ENCODE results near the gene CLDN5. TPM values are rescaled to one million over a fixed set of nuclear protein-coding genes. Genes with fewer than 3 reads are reported as not detected.

Gene CLDN5
- total and polyA plus RNA-seq, 2 of the 8 experiments (the other 6 are each of a cell fraction or from before 2014, with no cell fraction given), result 1.2 to 1.6 TPM

GRCh38 chr22:19499880-19500242 lies 24.3 kb downstream of the CLDN5 start:
- Histone ChIP-seq H2BK120ac (replicated peaks; ENCODE audit: low read depth, low read length) (no peak overlapping the region), H3K9me3 (ENCODE audit: insufficient read depth in 2 of 2, low read depth in 1 of 2, low read length in 1 of 2) (no peaks in the 10 kb centered on the region), H2AFZ (ENCODE audit: low read length) (no peak overlapping the region), H3K27ac (ENCODE audit: low read depth, low read length) (no peak overlapping the region), H3K4me3 (ENCODE audit: extremely low read depth in 1 of 4, insufficient read depth in 2 of 4, low read depth in 3 of 4, low read length in 4 of 4) (no peak overlapping the region), H2BK5ac (ENCODE audit: low read depth, low read length) (no peak overlapping the region), H3K9ac (replicated peaks in 1 of 4; ENCODE audit: extremely low read depth in 1 of 4, low read depth in 3 of 4, low read length in 3 of 4) (no peak overlapping the region), H3K23ac (ENCODE audit: insufficient read length) (no peak overlapping the region), H2BK15ac (ENCODE audit: low read length) (no peak overlapping the region), H3K14ac (ENCODE audit: insufficient read length) (no peak overlapping the region), H3K79me2 (ENCODE audit: control insufficient read depth in 1 of 2, insufficient read depth in 2 of 2, low read length in 2 of 2) (no peaks in the 10 kb centered on the region), H3K36me3 (ENCODE audit: control insufficient read depth in 2 of 4, insufficient read depth in 4 of 4, low read length in 3 of 4) (peaks cover 7 to 31% (median 16%) of the 10 kb centered on the region in 4 experiments; a peak in 7 of 8 replicates), H3K18ac (ENCODE audit: extremely low read depth, low read length) (no peak overlapping the region), H3K4me1 (replicated peaks in 1 of 4; ENCODE audit: control insufficient read depth in 3 of 4, insufficient read depth in 4 of 4, low read length in 3 of 4) (no peaks in the 10 kb centered on the region; a peak in 2 of 7 replicates), H3K4ac (replicated peaks; ENCODE audit: insufficient read length, low read depth, low read length) (no peak overlapping the region), H3K23me2 (ENCODE audit: low read depth, low read length) (no peaks in the 10 kb centered on the region), H2BK20ac (ENCODE audit: low read length) (no peak overlapping the region), H3K27me3 (replicated peaks in 1 of 4; ENCODE audit: control insufficient read depth in 3 of 4, extremely low read depth in 1 of 4, insufficient read depth in 3 of 4, low read length in 3 of 4) (no peaks in the 10 kb centered on the region), H3K4me2 (ENCODE audit: insufficient read depth in 1 of 2, low read depth in 2 of 2, low read length in 2 of 2) (no peak overlapping the region), H3K79me1 (ENCODE audit: low read depth, low read length) (no peaks in the 10 kb centered on the region), H3K56ac (replicated peaks; ENCODE audit: insufficient read length, low read depth, low read length) (no peak overlapping the region), H2AK5ac (ENCODE audit: low read depth, low read length) (no peak overlapping the region), H4K8ac (ENCODE audit: extremely low read depth, insufficient read depth, low read length) (no peak overlapping the region), H4K20me1 (replicated peaks in 1 of 2; ENCODE audit: control insufficient read depth in 1 of 2, insufficient read depth in 2 of 2, low read length in 2 of 2) (peaks cover 0 to 7% of the 10 kb centered on the region in 2 experiments), H4K91ac (replicated peaks; ENCODE audit: insufficient read length, low read length) (no peak overlapping the region), H2BK12ac (ENCODE audit: low read depth, low read length) (no peak overlapping the region), H4K5ac (ENCODE audit: insufficient read length, low read depth, low read length) (no peak overlapping the region)
- ChIA-PET CTCF (ENCODE audit: partially characterized antibody) (interaction anchor here (2.6 to 3.6 kb wide), 2 partner anchors 130 to 180 kb away, joined by 6 to 21 read pairs; no protein-coding TSS in a partner anchor), POLR2A (ENCODE audit: partially characterized antibody) (interaction anchor here (2.5 kb wide), 1 partner anchor 20 kb away, joined by 7 read pairs; the partner anchor contains the start of gene CDC45)
- WGBS, 2 experiments (ENCODE audit: extremely low coverage in 1 of 2, insufficient coverage in 1 of 2, insufficient read length in 1 of 2, insufficient replicate concordance in 2 of 2, low coverage in 1 of 2, low lambda C conversion rate in 2 of 2, missing lambda C conversion rate in 1 of 2), result 96% methylated on average over 4 of the region's 4 CpGs; no CpG with 5 or more reads in 1 of the 2 experiments
- no peak for FAIRE-seq
- no peak for DNase-seq (ENCODE audit: low read depth in 1 of 2, low spot score in 2 of 2)
- TF ChIP-seq HDAC6 (IDR thresholded peaks at IDR 0.05; ENCODE audit: low read depth, low read length), result no peak
- no peak for TF ChIP-seq YY1 (IDR thresholded peaks at IDR 0.05; ENCODE audit: low read depth, low read length)
- TF ChIP-seq POLR2A (IDR thresholded peaks at IDR 0.05; ENCODE audit: control extremely low read depth in 1 of 2, low read depth in 2 of 2, low read length in 2 of 2), result no peak
- no peak for TF ChIP-seq SIRT6 (IDR thresholded peaks at IDR 0.05; ENCODE audit: low read length)
- no peak for TF ChIP-seq BCL11A (IDR thresholded peaks at IDR 0.05; ENCODE audit: low read depth in 2 of 2, low read length in 2 of 2)
- no peak for TF ChIP-seq TAF7 (optimal IDR thresholded peaks at IDR 0.05; ENCODE audit: borderline replicate concordance, low read depth, low read length)
- TF ChIP-seq JUN (IDR thresholded peaks at IDR 0.05; ENCODE audit: low read depth, low read length), result no peak
- no peak for TF ChIP-seq NANOG (IDR thresholded peaks at IDR 0.05; ENCODE audit: insufficient read depth, low read depth, low read length, poor library complexity, severe bottlenecking)
- TF ChIP-seq CREB1 (IDR thresholded peaks at IDR 0.05), result no peak
- TF ChIP-seq RFX5 (IDR thresholded peaks at IDR 0.05; ENCODE audit: borderline replicate concordance, low read depth, low read length), result no peak
- no peak for TF ChIP-seq SP1 (IDR thresholded peaks at IDR 0.05; ENCODE audit: low read depth, low read length)
- TF ChIP-seq KDM4A (IDR thresholded peaks at IDR 0.05; ENCODE audit: low read depth, low read length, severe bottlenecking), result no peak
- no peak for TF ChIP-seq CHD2 (IDR thresholded peaks at IDR 0.05; ENCODE audit: low read length)
- TF ChIP-seq SAP30 (IDR thresholded peaks at IDR 0.05; ENCODE audit: insufficient read depth, insufficient replicate concordance, low read length), result no peak
- no peak for TF ChIP-seq MAFK (IDR thresholded peaks at IDR 0.05; ENCODE audit: low read depth, low read length)
- no peak for TF ChIP-seq RAD21 (IDR thresholded peaks at IDR 0.05 in 1 of 2, conservative IDR thresholded peaks at IDR 0.05 in 1 of 2; ENCODE audit: low read depth in 2 of 2, low read length in 2 of 2)

Measured in H1 (cell line).